HEK293 (cell line): ENCODE measurements around the gene TYROBP.

Experiments
- AEBP2 ChIP-seq: fragments of 450-650 bp; formaldehyde crosslinking; IDR thresholded peaks from 2 replicates; pipeline ENCODE4 v1.5.1; 2016; ENCODE audit warnings: missing biosample characterization, missing genetic modification characterization, borderline replicate concordance
- FEZF1 ChIP-seq: fragments of 450-650 bp; formaldehyde crosslinking; IDR thresholded peaks from 2 replicates; pipeline ENCODE4 v1.5.1; 2016; ENCODE audit warnings: missing biosample characterization, missing genetic modification characterization
- HOXD13 ChIP-seq: sonication (generic); formaldehyde crosslinking; IDR thresholded peaks from 2 replicates; pipeline ENCODE4 v1.8.0; 2022; ENCODE audit warnings: missing genetic modification reagents, borderline replicate concordance
- IKZF3 ChIP-seq: fragments of 450-650 bp; IDR thresholded peaks from 2 replicates; pipeline ENCODE4 v1.5.0; 2018; ENCODE audit warnings: missing biosample characterization, mild to moderate bottlenecking, missing genetic modification characterization, moderate library complexity
- KLF16 ChIP-seq: fragments of 450-650 bp; formaldehyde crosslinking; IDR thresholded peaks from 2 replicates; pipeline ENCODE4 v1.5.1; 2017; ENCODE audit warnings: missing biosample characterization, missing genetic modification characterization
- KLF17 ChIP-seq: fragments of 450-650 bp; formaldehyde crosslinking; IDR thresholded peaks from 2 replicates; pipeline ENCODE4 v1.5.1; 2016; ENCODE audit warnings: missing biosample characterization, missing genetic modification characterization
- KLF8 ChIP-seq: fragments of 450-650 bp; formaldehyde crosslinking; IDR thresholded peaks from 2 replicates; pipeline ENCODE4 v1.5.1; 2016; ENCODE audit warnings: missing biosample characterization, missing genetic modification characterization
- SCRT2 ChIP-seq: fragments of 450-650 bp; formaldehyde crosslinking; IDR thresholded peaks from 2 replicates; pipeline ENCODE4 v1.5.1; 2016; ENCODE audit warnings: missing biosample characterization, missing genetic modification characterization
- SP2 ChIP-seq: fragments of 450-650 bp; formaldehyde crosslinking; IDR thresholded peaks from 2 replicates; pipeline ENCODE4 v1.5.1; 2016; ENCODE audit warnings: missing biosample characterization, missing genetic modification characterization
- ZBTB1 ChIP-seq: fragments of 450-650 bp; formaldehyde crosslinking; IDR thresholded peaks from 2 replicates; pipeline ENCODE4 v1.5.1; 2016; ENCODE audit warnings: missing biosample characterization, missing genetic modification characterization
- ZBTB17 ChIP-seq: fragments of 450-650 bp; formaldehyde crosslinking; IDR thresholded peaks from 2 replicates; pipeline ENCODE4 v1.5.1; 2016; ENCODE audit warnings: missing biosample characterization, missing genetic modification characterization
- ZBTB21 ChIP-seq: fragments of 450-650 bp; formaldehyde crosslinking; IDR thresholded peaks from 2 replicates; pipeline ENCODE4 v1.5.1; 2017; ENCODE audit warnings: missing biosample characterization, missing genetic modification characterization
- ZBTB44 ChIP-seq: fragments of 450-650 bp; IDR thresholded peaks from 2 replicates; pipeline ENCODE4 v1.5.1; 2018; ENCODE audit warnings: missing biosample characterization, mild to moderate bottlenecking, missing genetic modification characterization
- ZFP3 ChIP-seq: fragments of 450-650 bp; formaldehyde crosslinking; IDR thresholded peaks from 2 replicates; pipeline ENCODE4 v1.5.1; 2016; ENCODE audit warnings: low read depth, missing biosample characterization, missing genetic modification characterization
- ZNF10 ChIP-seq: fragments of 450-650 bp; formaldehyde crosslinking; IDR thresholded peaks from 2 replicates; pipeline ENCODE4 v1.5.1; 2017; ENCODE audit warnings: missing biosample characterization, missing genetic modification characterization
- ZNF184 ChIP-seq: fragments of 450-650 bp; IDR thresholded peaks from 2 replicates; pipeline ENCODE4 v1.5.1; 2018; ENCODE audit warnings: missing biosample characterization, mild to moderate bottlenecking, missing genetic modification characterization
- ZNF211 ChIP-seq: fragments of 450-650 bp; formaldehyde crosslinking; IDR thresholded peaks from 2 replicates; pipeline ENCODE4 v1.5.1; 2016; ENCODE audit warnings: low read depth, missing biosample characterization, missing genetic modification characterization
- ZNF24 ChIP-seq: fragments of 450-650 bp; formaldehyde crosslinking; IDR thresholded peaks from 2 replicates; pipeline ENCODE4 v1.5.1; 2016; ENCODE audit warnings: missing biosample characterization, missing genetic modification characterization
- ZNF266 ChIP-seq: fragments of 450-650 bp; formaldehyde crosslinking; IDR thresholded peaks from 2 replicates; pipeline ENCODE4 v1.5.1; 2016; ENCODE audit warnings: missing biosample characterization, missing genetic modification characterization, low read depth
- ZNF324 ChIP-seq: fragments of 450-650 bp; formaldehyde crosslinking; IDR thresholded peaks from 2 replicates; pipeline ENCODE4 v1.5.1; 2016; ENCODE audit warnings: missing biosample characterization, missing genetic modification characterization
- ZNF341 ChIP-seq: fragments of 450-650 bp; formaldehyde crosslinking; IDR thresholded peaks from 2 replicates; pipeline ENCODE4; 2016; ENCODE audit warnings: low read depth, missing biosample characterization, missing genetic modification characterization
- ZNF366 ChIP-seq: fragments of 450-650 bp; formaldehyde crosslinking; conservative IDR thresholded peaks from 2 replicates; pipeline ENCODE4 v1.5.1; 2016; ENCODE audit warnings: missing biosample characterization, missing genetic modification characterization
- ZNF404 ChIP-seq: fragments of 450-650 bp; formaldehyde crosslinking; IDR thresholded peaks from 2 replicates; pipeline ENCODE4 v1.5.1; 2017; ENCODE audit warnings: missing biosample characterization, missing genetic modification characterization
- ZNF423 ChIP-seq: fragments of 450-650 bp; formaldehyde crosslinking; IDR thresholded peaks from 2 replicates; pipeline ENCODE4 v1.5.1; 2016; ENCODE audit warnings: missing biosample characterization, missing genetic modification characterization
- ZNF530 ChIP-seq: fragments of 450-650 bp; formaldehyde crosslinking; IDR thresholded peaks from 2 replicates; pipeline ENCODE4 v1.5.1; 2016; ENCODE audit warnings: low read depth, missing biosample characterization, missing genetic modification characterization
- ZNF558 ChIP-seq: fragments of 450-650 bp; formaldehyde crosslinking; IDR thresholded peaks from 2 replicates; pipeline ENCODE4 v1.5.1; 2016; ENCODE audit warnings: missing biosample characterization, missing genetic modification characterization
- ZNF626 ChIP-seq: fragments of 450-650 bp; sonication (Bioruptor Pico); formaldehyde crosslinking; IDR thresholded peaks from 2 replicates; pipeline ENCODE4 v1.5.1; 2018; ENCODE audit warnings: missing biosample characterization, missing genetic modification characterization, inconsistent platforms
- ZNF645 ChIP-seq: fragments of 450-650 bp; formaldehyde crosslinking; IDR thresholded peaks from 2 replicates; pipeline ENCODE4; 2016; ENCODE audit warnings: missing biosample characterization, missing genetic modification characterization
- ZNF664 ChIP-seq: fragments of 450-650 bp; formaldehyde crosslinking; IDR thresholded peaks from 2 replicates; pipeline ENCODE4 v1.5.1; 2016; ENCODE audit warnings: missing biosample characterization, missing genetic modification characterization
- ZNF670 ChIP-seq: fragments of 450-650 bp; formaldehyde crosslinking; IDR thresholded peaks from 2 replicates; pipeline ENCODE4 v1.5.1; 2016; ENCODE audit warnings: missing biosample characterization, missing genetic modification characterization, low read depth
- ZNF677 ChIP-seq: fragments of 450-650 bp; IDR thresholded peaks from 2 replicates; pipeline ENCODE4 v1.5.0; 2018; ENCODE audit warnings: missing biosample characterization, mild to moderate bottlenecking, missing genetic modification characterization, moderate library complexity
- ZNF777 ChIP-seq: fragments of 450-650 bp; formaldehyde crosslinking; IDR thresholded peaks from 2 replicates; pipeline ENCODE4 v1.5.1; 2017; ENCODE audit warnings: missing biosample characterization, missing genetic modification characterization, borderline replicate concordance
- ZSCAN18 ChIP-seq: fragments of 450-650 bp; formaldehyde crosslinking; IDR thresholded peaks from 2 replicates; pipeline ENCODE4 v1.5.1; 2016; ENCODE audit warnings: missing biosample characterization, missing genetic modification characterization
- ZSCAN5A ChIP-seq: fragments of 450-650 bp; formaldehyde crosslinking; IDR thresholded peaks from 2 replicates; pipeline ENCODE4 v1.5.1; 2016; ENCODE audit warnings: missing biosample characterization, missing genetic modification characterization
- ZXDB ChIP-seq: fragments of 450-650 bp; formaldehyde crosslinking; IDR thresholded peaks from 2 replicates; pipeline ENCODE4 v1.5.1; 2016; ENCODE audit warnings: missing biosample characterization, missing genetic modification characterization

TYROBP gene

GRCh38 chr19:35879770-35880317 is 28.3 kb downstream of the TYROBP start (continued):
- TF ChIP-seq ZNF423 (tag by site-specific recombination), result no peak
- 0 out of 2 replicates have a peak, but pooled peaks have one; percentile 67 for TF ChIP-seq ZBTB1
- no peak for TF ChIP-seq ZNF211 (tag by site-specific recombination)
- peak; percentile 34; the same call in 1 of the 2 replicates for TF ChIP-seq ZNF558 (tag by site-specific recombination)
- TF ChIP-seq ZNF10 (tag by site-specific recombination), result no peak
- no peak for TF ChIP-seq ZNF664 (tag by site-specific recombination)
- TF ChIP-seq FEZF1, result no peak
- no peak for TF ChIP-seq ZNF341 (tag by site-specific recombination)
- no peak for TF ChIP-seq ZNF184
- TF ChIP-seq KLF8 (tag by site-specific recombination), result peak; percentile 98
- no peak for TF ChIP-seq ZNF266 (tag by site-specific recombination)
- no peak for TF ChIP-seq ZNF645 (tag by site-specific recombination)
- no peak for TF ChIP-seq HOXD13 (CRISPR knock-in tag)
- TF ChIP-seq ZNF366 (tag by site-specific recombination), result peak; percentile 67
- no peak for TF ChIP-seq ZNF670
- TF ChIP-seq ZBTB44 (tag by site-specific recombination), result no peak
- TF ChIP-seq KLF17, result peak; percentile 96
- TF ChIP-seq ZSCAN5A (tag by site-specific recombination), result no peak
- TF ChIP-seq ZNF677 (tag by site-specific recombination), result no peak
- peak; percentile 91 for TF ChIP-seq SP2
- no peak for TF ChIP-seq ZNF404 (tag by site-specific recombination)
- TF ChIP-seq ZNF777 (tag by site-specific recombination), result no peak
- TF ChIP-seq ZNF626 (tag by site-specific recombination), result no peak
- TF ChIP-seq ZNF530 (tag by site-specific recombination), result no peak
- TF ChIP-seq ZSCAN18 (tag by site-specific recombination), result no peak
- TF ChIP-seq ZNF324 (tag by site-specific recombination), result peak; percentile 83; the same call in 1 of the 2 replicates
- no peak for TF ChIP-seq SCRT2 (tag by site-specific recombination)
- peak; percentile 89 for TF ChIP-seq ZBTB17 (tag by site-specific recombination)
- TF ChIP-seq ZNF24 (tag by site-specific recombination), result peak; percentile 75; the same call in 1 of the 2 replicates
- peak; percentile 91 for TF ChIP-seq ZXDB (tag by site-specific recombination)
- TF ChIP-seq IKZF3 (tag by site-specific recombination), result peak; percentile 87; the same call in 1 of the 2 replicates
- no peak for TF ChIP-seq AEBP2 (tag by site-specific recombination)
- peak; percentile 66 for TF ChIP-seq ZBTB21 (tag by site-specific recombination)
- TF ChIP-seq ZFP3, result no peak
- TF ChIP-seq KLF16, result peak; percentile 99
